ENCODE results near the gene EML6. TPM values are rescaled to one million over a fixed set of nuclear protein-coding genes. Genes with fewer than 3 reads are reported as not detected.
"Not testable (repeated sequence)": the region's sequence is repeated elsewhere in the genome, so short reads cannot be mapped to it uniquely, and the experiment has no call there.

EML6 gene
- total and polyA plus RNA-seq, 2 donors (not counting 1 experiment from before 2014, with no cell fraction given) = 0.34 to 1.3 TPM

GRCh38 chr2:54871457-54872107 lies 148.1 kb downstream of the EML6 start:
- no peaks in the 10 kb centered on the region for H3K9me3 ChIP-seq (ENCODE audit: control insufficient read depth, insufficient read depth, low read depth, low read length)
- no peak overlapping the region for H3K9ac ChIP-seq (ENCODE audit: insufficient read depth, low read length)
- H3K27ac ChIP-seq (ENCODE audit: insufficient read depth, low read length) = no peak overlapping the region
- H3K4me3 ChIP-seq (replicated peaks in 1 of 4; ENCODE audit: control extremely low read depth in 1 of 4, insufficient read depth in 1 of 4, low read depth in 3 of 4, low read length in 4 of 4) = no peak overlapping the region
- H3K4me1 ChIP-seq (ENCODE audit: control insufficient read depth, extremely low read depth, insufficient read depth, low read length) = no peaks in the 10 kb centered on the region
- no peak overlapping the region for H2AFZ ChIP-seq (ENCODE audit: low read length)
- no peaks in the 10 kb centered on the region for H4K20me1 ChIP-seq (ENCODE audit: control insufficient read depth, extremely low read depth, insufficient read depth, low read length)
- DNase-seq (ENCODE audit: low read depth in 2 of 2) = peak in 1 of 2 donors; percentile 45
- no peaks in the 10 kb centered on the region for H3K27me3 ChIP-seq (ENCODE audit: control insufficient read depth, insufficient read depth, low read length)
- no peak for TF ChIP-seq EZH2 (IDR thresholded peaks at IDR 0.05; ENCODE audit: low read length, missing control alignments)
- no peak overlapping the region for H3K4me2 ChIP-seq (ENCODE audit: extremely low read depth, insufficient read depth, low read length)
- no peaks in the 10 kb centered on the region for H3K36me3 ChIP-seq (ENCODE audit: control insufficient read depth, insufficient read depth, low read length)
- no peaks in the 10 kb centered on the region for H3K79me2 ChIP-seq (ENCODE audit: control insufficient read depth, insufficient read depth, low read length)

GRCh38 chr2:54872780-54873179 lies 149.3 kb downstream of the EML6 start:
- no peak overlapping the region for H3K4me2 ChIP-seq (ENCODE audit: extremely low read depth, insufficient read depth, low read length)
- no peaks in the 10 kb centered on the region for H3K79me2 ChIP-seq (ENCODE audit: control insufficient read depth, insufficient read depth, low read length)
- no peak overlapping the region for H2AFZ ChIP-seq (ENCODE audit: low read length)
- H3K4me1 ChIP-seq (ENCODE audit: control insufficient read depth, extremely low read depth, insufficient read depth, low read length) = no peaks in the 10 kb centered on the region
- H3K27ac ChIP-seq (ENCODE audit: insufficient read depth, low read length) = no peak overlapping the region
- TF ChIP-seq EZH2 (IDR thresholded peaks at IDR 0.05; ENCODE audit: low read length, missing control alignments) = no peak
- no peak for DNase-seq (ENCODE audit: low read depth in 2 of 2)
- no peaks in the 10 kb centered on the region for H3K9me3 ChIP-seq (ENCODE audit: control insufficient read depth, insufficient read depth, low read depth, low read length)
- H3K9ac ChIP-seq (ENCODE audit: insufficient read depth, low read length) = no peak overlapping the region
- H3K36me3 ChIP-seq (ENCODE audit: control insufficient read depth, insufficient read depth, low read length) = no peaks in the 10 kb centered on the region
- no peaks in the 10 kb centered on the region for H4K20me1 ChIP-seq (ENCODE audit: control insufficient read depth, extremely low read depth, insufficient read depth, low read length)
- no peaks in the 10 kb centered on the region for H3K27me3 ChIP-seq (ENCODE audit: control insufficient read depth, insufficient read depth, low read length)
- H3K4me3 ChIP-seq (replicated peaks in 1 of 4; ENCODE audit: control extremely low read depth in 1 of 4, insufficient read depth in 1 of 4, low read depth in 3 of 4, low read length in 4 of 4) = no peak overlapping the region

GRCh38 chr2:54873236-54873635 lies 149.8 kb downstream of the EML6 start:
- not testable (repeated sequence) for H3K4me2 ChIP-seq (ENCODE audit: extremely low read depth, insufficient read depth, low read length); H2AFZ ChIP-seq (ENCODE audit: low read length); H3K27ac ChIP-seq (ENCODE audit: insufficient read depth, low read length); H3K4me1 ChIP-seq (ENCODE audit: control insufficient read depth, extremely low read depth, insufficient read depth, low read length); H3K36me3 ChIP-seq (ENCODE audit: control insufficient read depth, insufficient read depth, low read length); H3K9me3 ChIP-seq (ENCODE audit: control insufficient read depth, insufficient read depth, low read depth, low read length); DNase-seq (ENCODE audit: low read depth in 2 of 2); H3K79me2 ChIP-seq (ENCODE audit: control insufficient read depth, insufficient read depth, low read length); H4K20me1 ChIP-seq (ENCODE audit: control insufficient read depth, extremely low read depth, insufficient read depth, low read length); H3K4me3 ChIP-seq (replicated peaks in 1 of 4; ENCODE audit: control extremely low read depth in 1 of 4, insufficient read depth in 1 of 4, low read depth in 3 of 4, low read length in 4 of 4); H3K9ac ChIP-seq (ENCODE audit: insufficient read depth, low read length); H3K27me3 ChIP-seq (ENCODE audit: control insufficient read depth, insufficient read depth, low read length)

- TF ChIP-seq CTCF (conservative IDR thresholded peaks at IDR 0.05 in 1 of 2, IDR thresholded peaks at IDR 0.05 in 1 of 2; ENCODE audit: low read depth in 1 of 2, low read length in 2 of 2) = no peak
- TF ChIP-seq EZH2 (IDR thresholded peaks at IDR 0.05; ENCODE audit: low read length, missing control alignments) = no peak
- H3K27ac ChIP-seq (ENCODE audit: insufficient read depth, low read length) = no peak overlapping the region
Observed at GRCh38 chr2:54876764-54877163, 153.3 kb downstream of the EML6 start.

More at GRCh38 chr2:54876764-54877163, 153.3 kb downstream of the EML6 start:
- no peak for DNase-seq (ENCODE audit: low read depth in 2 of 2)
- Histone ChIP-seq H3K36me3 (ENCODE audit: control insufficient read depth, insufficient read depth, low read length) (no peaks in the 10 kb centered on the region), H4K20me1 (ENCODE audit: control insufficient read depth, extremely low read depth, insufficient read depth, low read length) (no peaks in the 10 kb centered on the region), H3K9me3 (ENCODE audit: control insufficient read depth, insufficient read depth, low read depth, low read length) (no peaks in the 10 kb centered on the region), H3K4me3 (replicated peaks in 1 of 4; ENCODE audit: control extremely low read depth in 1 of 4, insufficient read depth in 1 of 4, low read depth in 3 of 4, low read length in 4 of 4) (no peak overlapping the region), H3K79me2 (ENCODE audit: control insufficient read depth, insufficient read depth, low read length) (no peaks in the 10 kb centered on the region), H3K9ac (ENCODE audit: insufficient read depth, low read length) (no peak overlapping the region), H2AFZ (ENCODE audit: low read length) (no peak overlapping the region), H3K4me2 (ENCODE audit: extremely low read depth, insufficient read depth, low read length) (no peak overlapping the region), H3K4me1 (ENCODE audit: control insufficient read depth, extremely low read depth, insufficient read depth, low read length) (no peaks in the 10 kb centered on the region), H3K27me3 (ENCODE audit: control insufficient read depth, insufficient read depth, low read length) (no peaks in the 10 kb centered on the region)

Data from fibroblast of lung (primary cell).